ENCODE results near the gene ITPR2.
"Not testable (repeated sequence)": the region's sequence is repeated elsewhere in the genome, so short reads cannot be mapped to it uniquely, and the experiment has no call there.

ITPR2 gene

GRCh38 chr12:26730481-26731350 is 102.3 kb downstream of the ITPR2 start:
- DNase-seq (ENCODE audit: low read depth): no peak

GRCh38 chr12:26729137-26729671 is 103.8 kb downstream of the ITPR2 start:
- not testable (repeated sequence) for DNase-seq (ENCODE audit: low read depth)

- DNase-seq (ENCODE audit: low read depth): no peak
Measured at GRCh38 chr12:26728205-26729050, 104.6 kb downstream of the ITPR2 start.

GRCh38 chr12:26727482-26728204 is 105.4 kb downstream of the ITPR2 start:
- no peak for DNase-seq (ENCODE audit: low read depth)

GRCh38 chr12:26726956-26727355 is 106.0 kb downstream of the ITPR2 start:
- DNase-seq (ENCODE audit: low read depth): no peak

- DNase-seq (ENCODE audit: low read depth): no peak
Measured at GRCh38 chr12:26725276-26725916, 107.6 kb downstream of the ITPR2 start.

GRCh38 chr12:26724309-26724702 is 108.7 kb downstream of the ITPR2 start:
- no peak for DNase-seq (ENCODE audit: low read depth)

- no peak for DNase-seq (ENCODE audit: low read depth)
Measured at GRCh38 chr12:26723379-26724308, 109.3 kb downstream of the ITPR2 start.

GRCh38 chr12:26721800-26722199 is 111.2 kb downstream of the ITPR2 start:
- DNase-seq (ENCODE audit: low read depth): no peak

- DNase-seq (ENCODE audit: low read depth): no peak
Measured at GRCh38 chr12:26719852-26720251, 113.1 kb downstream of the ITPR2 start.

- no peak for DNase-seq (ENCODE audit: low read depth)
Measured at GRCh38 chr12:26717757-26718156, 115.2 kb downstream of the ITPR2 start.

GRCh38 chr12:26715232-26715631 is 117.8 kb downstream of the ITPR2 start:
- DNase-seq (ENCODE audit: low read depth): no peak

GRCh38 chr12:26713885-26714383 is 119.1 kb downstream of the ITPR2 start:
- no peak for DNase-seq (ENCODE audit: low read depth)

GRCh38 chr12:26712892-26713291 is 120.1 kb downstream of the ITPR2 start:
- DNase-seq (ENCODE audit: low read depth): no peak

GRCh38 chr12:26711569-26711968 is 121.4 kb downstream of the ITPR2 start:
- DNase-seq (ENCODE audit: low read depth): no peak

- no peak for DNase-seq (ENCODE audit: low read depth)
Measured at GRCh38 chr12:26711072-26711471, 121.9 kb downstream of the ITPR2 start.

- DNase-seq (ENCODE audit: low read depth): no peak
Measured at GRCh38 chr12:26705851-26706250, 127.1 kb downstream of the ITPR2 start.

GRCh38 chr12:26704684-26705460 is 128.1 kb downstream of the ITPR2 start:
- no peak for DNase-seq (ENCODE audit: low read depth)

GRCh38 chr12:26704214-26704613 is 128.8 kb downstream of the ITPR2 start:
- no peak for DNase-seq (ENCODE audit: low read depth)
